Activated CD4-positive, alpha-beta memory T cell treated with anti-CD3 and anti-CD28 coated beads for 36 hours (primary cell): ENCODE results near the gene ERN2. TPM values are rescaled to one million over a fixed set of nuclear protein-coding genes. Genes with fewer than 3 reads are reported as not detected.

Experiments used
- CTCF ChIA-PET: fragments of 350-600 bp; sonication (Branson Sonifier 250); formaldehyde crosslinking; loops from one replicate; lab custom pipeline; 2021; ENCODE audit warnings: antibody characterized with exemption, inconsistent platforms; lab: Charles Lee
- POLR2A ChIA-PET: fragments of 350-600 bp; sonication (Branson Sonifier 250); formaldehyde crosslinking; loops from one replicate; lab custom pipeline; 2021; ENCODE audit warnings: antibody characterized with exemption; lab: Charles Lee
- DNase-seq: peaks from one replicate; pipeline ENCODE4 v3.0.0-alpha.2; 2020
- H3K27ac Mint-ChIP-seq: one replicate; pipeline ENCODE4 v1.8.0; 2021; ENCODE audit warnings: mixed read lengths
- H3K27me3 Mint-ChIP-seq: one replicate; pipeline ENCODE4 v1.8.0; 2021; ENCODE audit warnings: mixed read lengths
- H3K36me3 Mint-ChIP-seq: one replicate; pipeline ENCODE4 v1.8.0; 2021; ENCODE audit warnings: mixed read lengths
- H3K4me1 Mint-ChIP-seq: one replicate; pipeline ENCODE4 v1.8.0; 2021; ENCODE audit warnings: low read depth, mixed read lengths
- H3K4me3 Mint-ChIP-seq: one replicate; pipeline ENCODE4 v1.8.0; 2021; ENCODE audit warnings: mild to moderate bottlenecking, mixed read lengths
- H3K9me3 Mint-ChIP-seq: one replicate; pipeline ENCODE4 v1.8.0; 2021; ENCODE audit warnings: mixed read lengths
- intact Hi-C: fragments of 100-400 bp; cut with micrococcal nuclease; formaldehyde crosslinking; loops from one replicate; pipeline ENCODE4 v1.15.1; 2023
- total RNA-seq, 2 experiments: library from RNA; stranded (reverse); gene quantifications; one replicate each; pipeline ENCODE4 v1.2.3, GENCODE V29; 2021

ERN2 gene
- total RNA-seq, 2 experiments from 2014 or later = not detected

GRCh38 chr16:23694644-23695373 lies 18.2 kb downstream of the ERN2 start:
- Mint-ChIP-seq H3K4me1 (peaks cover 2% of the 10 kb centered on the region), H3K9me3 (no peaks in the 10 kb centered on the region), H3K4me3 (no peak overlapping the region), H3K27ac (no peak overlapping the region), H3K36me3 (peaks cover 11% of the 10 kb centered on the region), H3K27me3 (peaks cover 2% of the 10 kb centered on the region)
- DNase-seq = no peak
- intact Hi-C loops = no loop called here
- POLR2A ChIA-PET = no interaction called here
- CTCF ChIA-PET = interaction anchor here (1.5 kb wide), 1 partner anchor 8 kb away, joined by 3 read pairs; no protein-coding TSS in a partner anchor

GRCh38 chr16:23694265-23694643 lies 18.8 kb downstream of the ERN2 start:
- peaks cover 2% of the 10 kb centered on the region for H3K27me3 Mint-ChIP-seq
- no peak overlapping the region for H3K27ac Mint-ChIP-seq
- intact Hi-C loops = no loop called here
- no peak overlapping the region for H3K4me3 Mint-ChIP-seq
- DNase-seq = no peak
- H3K36me3 Mint-ChIP-seq = peaks cover 17% of the 10 kb centered on the region
- peaks cover 2% of the 10 kb centered on the region for H3K4me1 Mint-ChIP-seq
- no peaks in the 10 kb centered on the region for H3K9me3 Mint-ChIP-seq
- CTCF ChIA-PET = interaction anchor here (1.5 kb wide), 1 partner anchor 9 kb away, joined by 3 read pairs; no protein-coding TSS in a partner anchor
- POLR2A ChIA-PET = no interaction called here

- H3K27me3 Mint-ChIP-seq = peaks cover 2% of the 10 kb centered on the region
- no peak overlapping the region for H3K27ac Mint-ChIP-seq
- DNase-seq = no peak
- ChIA-PET POLR2A (no interaction called here), CTCF (no interaction called here)
- H3K4me3 Mint-ChIP-seq = no peak overlapping the region
- intact Hi-C loops = no loop called here
- H3K36me3 Mint-ChIP-seq = peaks cover 31% of the 10 kb centered on the region
- no peaks in the 10 kb centered on the region for H3K4me1 Mint-ChIP-seq
- H3K9me3 Mint-ChIP-seq = no peaks in the 10 kb centered on the region
Observed at GRCh38 chr16:23692190-23692837, 20.7 kb downstream of the ERN2 start.

GRCh38 chr16:23691483-23692189 lies 21.4 kb downstream of the ERN2 start:
- H3K36me3 Mint-ChIP-seq = peaks cover 35% of the 10 kb centered on the region
- no peak overlapping the region for H3K27ac Mint-ChIP-seq
- DNase-seq = no peak
- ChIA-PET POLR2A (no interaction called here), CTCF (no interaction called here)
- intact Hi-C loops = no loop called here
- H3K4me3 Mint-ChIP-seq = no peak overlapping the region
- H3K4me1 Mint-ChIP-seq = no peaks in the 10 kb centered on the region
- peaks cover 2% of the 10 kb centered on the region for H3K27me3 Mint-ChIP-seq
- H3K9me3 Mint-ChIP-seq = no peaks in the 10 kb centered on the region

GRCh38 chr16:23690771-23691482 lies 22.1 kb downstream of the ERN2 start:
- intact Hi-C loops = no loop called here
- no peaks in the 10 kb centered on the region for H3K9me3 Mint-ChIP-seq
- no peak overlapping the region for H3K27ac Mint-ChIP-seq
- peaks cover 2% of the 10 kb centered on the region for H3K27me3 Mint-ChIP-seq
- H3K4me3 Mint-ChIP-seq = no peak overlapping the region
- peaks cover 35% of the 10 kb centered on the region for H3K36me3 Mint-ChIP-seq
- DNase-seq = no peak
- no peaks in the 10 kb centered on the region for H3K4me1 Mint-ChIP-seq
- POLR2A ChIA-PET = no interaction called here
- CTCF ChIA-PET = no interaction called here

- no peak for DNase-seq
- CTCF ChIA-PET = no interaction called here
- H3K4me1 Mint-ChIP-seq = no peaks in the 10 kb centered on the region
- POLR2A ChIA-PET = interaction anchor here (0.9 to 1.0 kb wide), 2 partner anchors 11 to 34 kb away, joined by 3 read pairs; partner anchors contain the start of gene PLK1
- H3K9me3 Mint-ChIP-seq = no peaks in the 10 kb centered on the region
- no peak overlapping the region for H3K4me3 Mint-ChIP-seq
- peaks cover 39% of the 10 kb centered on the region for H3K36me3 Mint-ChIP-seq
- H3K27me3 Mint-ChIP-seq = no peaks in the 10 kb centered on the region
- intact Hi-C loops = no loop called here
- H3K27ac Mint-ChIP-seq = no peak overlapping the region
Observed at GRCh38 chr16:23689442-23690187, 23.4 kb downstream of the ERN2 start.

GRCh38 chr16:23687034-23687808 lies 25.8 kb downstream of the ERN2 start:
- Mint-ChIP-seq H3K4me3 (no peak overlapping the region), H3K27ac (no peak overlapping the region), H3K36me3 (peaks cover 45% of the 10 kb centered on the region), H3K9me3 (no peaks in the 10 kb centered on the region), H3K4me1 (no peaks in the 10 kb centered on the region), H3K27me3 (no peaks in the 10 kb centered on the region)
- DNase-seq = no peak
- ChIA-PET POLR2A (interaction anchor here (0.5 kb wide), 1 partner anchor 9 kb away, joined by 3 read pairs; no protein-coding TSS in a partner anchor), CTCF (no interaction called here)
- intact Hi-C loops = no loop called here

- CTCF ChIA-PET = no interaction called here
- peaks cover 49% of the 10 kb centered on the region for H3K36me3 Mint-ChIP-seq
- H3K9me3 Mint-ChIP-seq = no peaks in the 10 kb centered on the region
- no peak overlapping the region for H3K27ac Mint-ChIP-seq
- POLR2A ChIA-PET = no interaction called here
- intact Hi-C loops = no loop called here
- no peak for DNase-seq
- no peaks in the 10 kb centered on the region for H3K27me3 Mint-ChIP-seq
- peaks cover 10% of the 10 kb centered on the region for H3K4me1 Mint-ChIP-seq
- no peak overlapping the region for H3K4me3 Mint-ChIP-seq
Observed at GRCh38 chr16:23683487-23683886, 29.5 kb downstream of the ERN2 start.

- intact Hi-C loops = no loop called here
- H3K9me3 Mint-ChIP-seq = no peaks in the 10 kb centered on the region
- POLR2A ChIA-PET = no interaction called here
- no peak overlapping the region for H3K27ac Mint-ChIP-seq
- H3K4me3 Mint-ChIP-seq = no peak overlapping the region
- no peak for DNase-seq
- H3K27me3 Mint-ChIP-seq = no peaks in the 10 kb centered on the region
- peaks cover 13% of the 10 kb centered on the region for H3K4me1 Mint-ChIP-seq
- peaks cover 39% of the 10 kb centered on the region for H3K36me3 Mint-ChIP-seq
- CTCF ChIA-PET = no interaction called here
Observed at GRCh38 chr16:23682181-23682580, 30.8 kb downstream of the ERN2 start.

GRCh38 chr16:23679986-23680336 lies 33.1 kb downstream of the ERN2 start:
- DNase-seq = no peak
- peaks cover 33% of the 10 kb centered on the region for H3K36me3 Mint-ChIP-seq
- intact Hi-C loops = loop anchor here (2.0 to 10.0 kb wide), 3 partner anchors 39 to 175 kb away; partner anchors contain the start of genes DCTN5, EARS2, PALB2 and UBFD1
- no peaks in the 10 kb centered on the region for H3K27me3 Mint-ChIP-seq
- peaks cover 13% of the 10 kb centered on the region for H3K4me1 Mint-ChIP-seq
- POLR2A ChIA-PET = interaction anchor here (2.7 kb wide), 2 partner anchors 10 to 39 kb away, joined by 9 to 10 read pairs; partner anchors contain the start of gene PALB2
- CTCF ChIA-PET = interaction anchor here (0.7 kb wide), 1 partner anchor 29 kb away, joined by 3 read pairs; no protein-coding TSS in a partner anchor
- H3K27ac Mint-ChIP-seq = no peak overlapping the region
- no peaks in the 10 kb centered on the region for H3K9me3 Mint-ChIP-seq
- H3K4me3 Mint-ChIP-seq = peak overlapping the region; percentile 92
